ENCODE measurements around the gene WIPI1.

Gene WIPI1

DNA sequence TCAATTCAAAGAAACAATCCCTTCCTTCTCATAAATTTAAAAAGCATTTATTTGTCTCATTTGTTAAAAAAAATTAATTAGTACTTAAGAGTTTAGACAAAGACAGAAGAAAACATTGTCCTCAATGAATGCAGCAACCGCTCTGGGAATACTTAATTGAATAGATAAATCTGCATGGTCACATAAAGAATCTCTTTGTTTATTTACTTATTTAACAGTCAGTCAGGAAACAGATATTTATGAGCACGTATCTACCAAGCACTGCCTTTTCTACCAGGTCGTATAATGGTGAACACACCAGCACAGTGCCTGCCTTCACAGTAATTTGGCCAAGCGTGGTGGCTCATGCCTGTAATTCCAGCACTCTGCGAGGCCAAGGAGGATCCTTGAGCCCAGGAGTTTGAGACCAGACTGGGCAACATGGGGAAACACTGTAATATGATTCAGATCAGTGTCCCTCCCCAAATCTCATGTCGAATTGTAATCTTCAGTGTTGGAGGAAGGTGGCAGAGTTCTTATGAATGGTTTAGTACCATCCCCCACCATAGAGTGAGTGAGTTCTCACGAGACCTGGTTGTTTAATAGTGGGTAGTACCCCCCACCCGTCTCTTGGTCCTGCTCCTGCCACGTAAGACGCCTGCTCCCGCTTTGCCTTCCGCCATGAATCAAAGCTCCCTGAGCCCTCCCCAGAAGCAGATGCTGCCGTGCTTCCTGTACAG is 8.1 kb downstream of the WIPI1 start:
- Histone ChIP-seq H3K27me3 (replicated peaks; ENCODE audit: control insufficient read depth, insufficient read depth, low read length) (no peaks in the 10 kb centered on the region), H3K9me3 (ENCODE audit: control insufficient read depth, low read length) (no peaks in the 10 kb centered on the region), H3K36me3 (ENCODE audit: control insufficient read depth, insufficient read depth, low read length, severe bottlenecking) (peaks cover 73% of the 10 kb centered on the region), H3K4me1 (ENCODE audit: control insufficient read depth, insufficient read depth, low read length) (peaks cover 53% of the 10 kb centered on the region), H3K4me3 (ENCODE audit: low read length) (no peak overlapping the region), H3K9ac (ENCODE audit: low read length) (no peak overlapping the region)
- DNase-seq (ENCODE audit: low read depth) = no peak

DNA sequence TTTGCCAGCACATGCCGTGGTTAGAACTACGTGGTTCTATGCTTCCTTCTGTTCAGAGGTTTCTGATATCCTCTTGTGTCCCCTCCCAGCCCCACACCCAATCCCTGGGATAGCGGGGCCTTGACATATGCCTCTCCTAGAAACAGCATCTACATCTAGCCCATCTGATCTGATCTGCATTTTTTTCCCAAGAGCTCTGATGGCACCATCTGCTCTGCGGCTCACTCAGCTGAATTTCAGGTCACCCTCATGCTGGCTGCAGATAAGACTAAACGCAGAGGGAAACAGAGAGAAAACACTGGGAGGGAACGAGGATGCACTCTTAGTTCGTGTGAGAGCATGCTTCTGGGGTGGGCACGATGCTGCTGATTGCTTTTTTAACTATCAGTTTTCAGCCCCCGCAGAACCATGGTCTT is 10.7 kb downstream of the WIPI1 start:
- peaks cover 90% of the 10 kb centered on the region for H3K36me3 ChIP-seq (ENCODE audit: control insufficient read depth, insufficient read depth, low read length, severe bottlenecking)
- no peak overlapping the region for H3K9ac ChIP-seq (ENCODE audit: low read length)
- no peak for DNase-seq (ENCODE audit: low read depth)
- H3K4me3 ChIP-seq (ENCODE audit: low read length) = no peak overlapping the region
- no peaks in the 10 kb centered on the region for H3K27me3 ChIP-seq (replicated peaks; ENCODE audit: control insufficient read depth, insufficient read depth, low read length)
- no peaks in the 10 kb centered on the region for H3K9me3 ChIP-seq (ENCODE audit: control insufficient read depth, low read length)
- peaks cover 47% of the 10 kb centered on the region for H3K4me1 ChIP-seq (ENCODE audit: control insufficient read depth, insufficient read depth, low read length)

DNA sequence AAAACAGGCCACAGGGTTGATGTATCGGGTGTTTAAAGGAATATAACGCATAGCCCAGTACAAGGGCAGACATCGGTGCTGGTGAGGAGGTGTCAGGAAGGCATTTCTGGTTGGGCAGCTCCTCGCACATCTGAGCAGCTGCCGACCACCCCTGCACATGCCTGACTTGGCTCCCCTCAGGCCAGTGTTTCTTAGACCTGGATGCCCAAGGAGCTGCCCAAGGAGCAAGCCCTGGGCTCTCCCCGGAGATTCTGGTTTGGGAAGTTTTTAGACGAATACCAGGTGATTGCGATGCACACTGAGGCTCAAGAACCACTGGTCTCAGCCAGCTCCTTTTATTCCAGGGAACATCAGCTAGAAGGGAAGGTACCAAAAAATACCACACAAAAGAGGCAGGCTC is 11.6 kb downstream of the WIPI1 start:
- DNase-seq (ENCODE audit: low read depth) = no peak
- Histone ChIP-seq H3K4me3 (ENCODE audit: low read length) (no peak overlapping the region), H3K27me3 (replicated peaks; ENCODE audit: control insufficient read depth, insufficient read depth, low read length) (no peaks in the 10 kb centered on the region), H3K4me1 (ENCODE audit: control insufficient read depth, insufficient read depth, low read length) (peaks cover 49% of the 10 kb centered on the region), H3K9me3 (ENCODE audit: control insufficient read depth, low read length) (no peaks in the 10 kb centered on the region), H3K36me3 (ENCODE audit: control insufficient read depth, insufficient read depth, low read length, severe bottlenecking) (peaks cover 90% of the 10 kb centered on the region), H3K9ac (ENCODE audit: low read length) (no peak overlapping the region)

DNA sequence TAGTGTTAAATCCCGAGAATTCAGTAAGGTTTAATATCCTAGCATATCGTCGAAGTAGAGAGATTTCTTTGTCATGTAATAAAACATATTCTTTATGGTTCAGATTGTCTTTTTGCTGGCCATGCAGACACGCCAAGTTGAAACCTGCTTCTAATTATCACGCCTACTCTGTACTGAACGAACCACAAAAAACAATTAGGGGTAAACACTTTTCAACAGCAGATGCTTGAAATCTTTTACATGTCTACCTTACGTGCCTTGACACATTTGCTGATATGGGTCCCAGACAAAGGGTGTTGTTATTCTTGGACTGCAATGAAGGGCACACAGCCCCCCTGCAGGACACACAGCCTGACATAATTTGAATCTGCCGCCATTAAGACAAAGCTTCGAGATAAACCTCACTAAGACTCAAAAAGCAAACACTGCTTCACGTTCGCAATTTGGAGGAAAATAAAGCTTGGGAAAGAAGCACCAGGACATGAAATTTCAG is 13.3 kb downstream of the WIPI1 start:
- Histone ChIP-seq H3K9ac (ENCODE audit: low read length) (no peak overlapping the region), H3K27me3 (replicated peaks; ENCODE audit: control insufficient read depth, insufficient read depth, low read length) (no peaks in the 10 kb centered on the region), H3K36me3 (ENCODE audit: control insufficient read depth, insufficient read depth, low read length, severe bottlenecking) (peaks cover 90% of the 10 kb centered on the region), H3K4me1 (ENCODE audit: control insufficient read depth, insufficient read depth, low read length) (peaks cover 50% of the 10 kb centered on the region), H3K4me3 (ENCODE audit: low read length) (no peak overlapping the region), H3K9me3 (ENCODE audit: control insufficient read depth, low read length) (no peaks in the 10 kb centered on the region)
- no peak for DNase-seq (ENCODE audit: low read depth)

DNA sequence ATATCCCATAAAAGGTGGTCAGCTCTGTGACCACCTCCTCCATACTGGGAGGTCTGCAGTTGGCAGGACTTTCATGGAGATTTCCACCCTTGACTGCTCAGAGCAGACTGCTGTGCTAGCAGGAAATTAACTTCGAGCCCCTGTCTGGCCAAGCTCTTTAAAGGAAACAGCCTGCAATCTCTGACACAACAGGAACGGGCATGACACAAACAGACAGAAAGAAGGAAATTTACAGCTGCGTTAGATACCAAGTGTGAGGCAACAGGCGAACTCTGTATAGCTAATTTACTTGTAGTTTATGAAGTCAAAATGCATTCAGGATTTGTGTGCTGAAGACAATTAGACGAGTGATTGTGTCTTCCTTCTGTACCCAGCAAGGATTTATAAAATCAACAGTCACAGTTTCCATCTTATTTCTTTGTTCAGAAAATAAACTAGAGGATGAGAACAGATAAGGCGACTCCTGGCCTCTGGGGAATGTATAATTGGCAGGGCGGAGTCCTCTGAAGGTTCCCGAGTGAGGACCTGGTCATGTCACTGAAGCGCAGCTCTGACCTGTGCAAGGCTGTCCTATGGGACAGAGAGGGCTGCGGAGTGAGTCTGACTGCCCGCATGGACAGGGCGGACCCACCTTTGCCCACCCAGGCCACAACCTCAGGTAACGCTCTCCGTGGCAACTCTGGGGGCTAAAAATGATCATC is 16.1 kb downstream of the WIPI1 start:
- peaks cover 76% of the 10 kb centered on the region for H3K36me3 ChIP-seq (ENCODE audit: control insufficient read depth, insufficient read depth, low read length, severe bottlenecking)
- H3K9me3 ChIP-seq (ENCODE audit: control insufficient read depth, low read length) = no peaks in the 10 kb centered on the region
- no peak for DNase-seq (ENCODE audit: low read depth)
- H3K4me1 ChIP-seq (ENCODE audit: control insufficient read depth, insufficient read depth, low read length) = peaks cover 57% of the 10 kb centered on the region
- H3K27me3 ChIP-seq (replicated peaks; ENCODE audit: control insufficient read depth, insufficient read depth, low read length) = no peaks in the 10 kb centered on the region
- no peak overlapping the region for H3K9ac ChIP-seq (ENCODE audit: low read length)
- no peak overlapping the region for H3K4me3 ChIP-seq (ENCODE audit: low read length)

DNA sequence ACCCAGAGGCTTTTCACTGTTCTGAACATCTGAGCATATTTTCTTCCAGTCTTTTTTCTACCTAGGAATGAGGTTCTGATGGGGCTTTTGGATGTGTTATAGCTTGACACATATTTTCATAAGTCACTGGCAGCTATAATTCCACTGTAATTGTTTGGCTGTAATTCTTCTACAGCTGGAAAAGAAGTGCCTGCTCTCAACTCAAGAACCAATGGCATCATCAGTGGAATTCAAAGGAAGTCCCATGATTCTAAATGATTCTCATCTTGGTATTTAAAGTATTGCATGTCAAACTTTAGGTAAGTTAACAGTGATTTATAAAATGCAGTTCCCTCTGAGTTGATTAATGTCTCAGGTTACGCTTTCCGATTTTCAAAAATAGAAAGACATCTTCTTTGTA is 16.8 kb downstream of the WIPI1 start:
- no peak for DNase-seq (ENCODE audit: low read depth)
- H3K9me3 ChIP-seq (ENCODE audit: control insufficient read depth, low read length) = no peaks in the 10 kb centered on the region

DNA sequence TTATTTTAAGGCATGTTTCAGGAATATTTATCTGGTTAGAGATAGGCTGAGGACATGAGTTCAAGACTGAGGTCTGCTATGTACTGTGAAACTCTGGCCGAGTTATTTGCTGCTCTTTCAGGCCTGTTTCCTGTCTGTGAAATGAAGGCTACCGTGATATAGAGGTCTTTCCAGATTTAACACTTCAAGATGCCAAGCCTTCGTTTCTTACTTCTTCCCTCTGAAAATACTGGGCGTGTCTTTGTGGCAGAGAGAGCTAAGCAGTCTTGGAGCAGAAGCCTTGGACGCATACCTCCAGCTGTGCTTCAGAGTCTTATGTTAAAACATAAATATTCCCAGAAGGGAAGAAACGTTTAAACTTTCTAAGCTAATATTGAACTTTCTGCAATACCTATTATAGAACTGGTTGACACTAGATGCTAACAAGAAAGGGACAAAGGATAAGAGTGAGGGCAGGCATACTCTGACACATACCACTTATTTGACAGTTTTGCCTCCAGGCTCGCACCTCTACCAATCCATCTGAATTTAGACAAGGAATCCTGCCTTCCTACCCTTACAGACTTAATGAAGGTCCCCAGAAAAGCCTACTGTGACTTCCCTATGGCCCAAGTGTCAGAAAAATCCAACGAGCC is 17.5 kb downstream of the WIPI1 start:
- H3K4me3 ChIP-seq (ENCODE audit: low read length) = no peak overlapping the region
- no peak overlapping the region for H3K9ac ChIP-seq (ENCODE audit: low read length)
- no peaks in the 10 kb centered on the region for H3K27me3 ChIP-seq (replicated peaks; ENCODE audit: control insufficient read depth, insufficient read depth, low read length)
- no peaks in the 10 kb centered on the region for H3K9me3 ChIP-seq (ENCODE audit: control insufficient read depth, low read length)
- H3K4me1 ChIP-seq (ENCODE audit: control insufficient read depth, insufficient read depth, low read length) = peaks cover 54% of the 10 kb centered on the region
- no peak for DNase-seq (ENCODE audit: low read depth)
- peaks cover 78% of the 10 kb centered on the region for H3K36me3 ChIP-seq (ENCODE audit: control insufficient read depth, insufficient read depth, low read length, severe bottlenecking)

More for the DNA sequence above, 16.8 kb downstream of the WIPI1 start:
- peaks cover 60% of the 10 kb centered on the region for H3K4me1 ChIP-seq (ENCODE audit: control insufficient read depth, insufficient read depth, low read length)
- peaks cover 75% of the 10 kb centered on the region for H3K36me3 ChIP-seq (ENCODE audit: control insufficient read depth, insufficient read depth, low read length, severe bottlenecking)
- H3K4me3 ChIP-seq (ENCODE audit: low read length) = no peak overlapping the region
- H3K27me3 ChIP-seq (replicated peaks; ENCODE audit: control insufficient read depth, insufficient read depth, low read length) = no peaks in the 10 kb centered on the region
- H3K9ac ChIP-seq (ENCODE audit: low read length) = no peak overlapping the region

DNA sequence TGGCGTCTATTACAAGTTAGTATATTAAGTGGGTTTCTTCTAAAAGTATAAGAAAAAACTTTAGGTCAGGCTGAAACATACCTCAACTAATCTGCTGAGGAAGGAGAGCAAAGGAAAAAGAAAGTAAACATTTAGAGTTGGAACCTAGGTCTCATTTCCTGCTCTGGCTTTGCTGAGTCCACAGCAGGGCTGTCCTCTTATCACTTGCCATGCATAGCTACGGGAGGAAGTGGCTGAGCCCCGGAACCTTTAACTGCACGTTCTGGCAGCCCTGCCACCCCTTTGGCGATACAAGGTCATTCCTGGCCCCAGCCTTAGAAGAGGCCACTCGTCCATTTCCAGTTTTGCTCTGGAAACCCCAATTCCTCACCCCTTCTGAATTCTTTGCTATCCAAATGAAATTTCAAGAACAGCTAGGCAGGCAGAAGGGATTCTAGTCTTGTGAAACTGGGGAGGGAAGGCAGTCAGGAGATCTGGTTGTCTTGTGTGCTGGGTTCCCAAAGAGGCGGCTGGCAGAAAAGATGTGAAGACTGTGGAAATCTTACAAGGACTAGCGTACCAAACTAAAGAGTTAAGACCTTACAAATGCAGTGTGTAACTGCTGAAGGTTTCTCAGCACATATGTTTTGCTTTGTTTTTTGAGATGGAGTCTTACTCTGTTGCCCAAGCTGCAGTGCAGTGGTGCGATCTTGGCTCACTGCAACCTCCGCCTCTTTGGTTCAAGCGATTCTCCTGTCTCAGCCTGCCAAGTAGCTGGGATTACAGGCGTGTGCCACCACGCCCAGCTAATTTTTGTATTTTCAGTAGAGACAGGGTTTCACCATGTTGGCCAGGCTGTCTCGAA is 19.1 kb downstream of the WIPI1 start:
- H3K4me1 ChIP-seq (ENCODE audit: control insufficient read depth, insufficient read depth, low read length) = peaks cover 38% of the 10 kb centered on the region
- no peak overlapping the region for H3K4me3 ChIP-seq (ENCODE audit: low read length)
- H3K9me3 ChIP-seq (ENCODE audit: control insufficient read depth, low read length) = no peaks in the 10 kb centered on the region
- no peak for DNase-seq (ENCODE audit: low read depth)
- peaks cover 81% of the 10 kb centered on the region for H3K36me3 ChIP-seq (ENCODE audit: control insufficient read depth, insufficient read depth, low read length, severe bottlenecking)
- peak overlapping the region; percentile 33 for H3K9ac ChIP-seq (ENCODE audit: low read length)
- no peaks in the 10 kb centered on the region for H3K27me3 ChIP-seq (replicated peaks; ENCODE audit: control insufficient read depth, insufficient read depth, low read length)

DNA sequence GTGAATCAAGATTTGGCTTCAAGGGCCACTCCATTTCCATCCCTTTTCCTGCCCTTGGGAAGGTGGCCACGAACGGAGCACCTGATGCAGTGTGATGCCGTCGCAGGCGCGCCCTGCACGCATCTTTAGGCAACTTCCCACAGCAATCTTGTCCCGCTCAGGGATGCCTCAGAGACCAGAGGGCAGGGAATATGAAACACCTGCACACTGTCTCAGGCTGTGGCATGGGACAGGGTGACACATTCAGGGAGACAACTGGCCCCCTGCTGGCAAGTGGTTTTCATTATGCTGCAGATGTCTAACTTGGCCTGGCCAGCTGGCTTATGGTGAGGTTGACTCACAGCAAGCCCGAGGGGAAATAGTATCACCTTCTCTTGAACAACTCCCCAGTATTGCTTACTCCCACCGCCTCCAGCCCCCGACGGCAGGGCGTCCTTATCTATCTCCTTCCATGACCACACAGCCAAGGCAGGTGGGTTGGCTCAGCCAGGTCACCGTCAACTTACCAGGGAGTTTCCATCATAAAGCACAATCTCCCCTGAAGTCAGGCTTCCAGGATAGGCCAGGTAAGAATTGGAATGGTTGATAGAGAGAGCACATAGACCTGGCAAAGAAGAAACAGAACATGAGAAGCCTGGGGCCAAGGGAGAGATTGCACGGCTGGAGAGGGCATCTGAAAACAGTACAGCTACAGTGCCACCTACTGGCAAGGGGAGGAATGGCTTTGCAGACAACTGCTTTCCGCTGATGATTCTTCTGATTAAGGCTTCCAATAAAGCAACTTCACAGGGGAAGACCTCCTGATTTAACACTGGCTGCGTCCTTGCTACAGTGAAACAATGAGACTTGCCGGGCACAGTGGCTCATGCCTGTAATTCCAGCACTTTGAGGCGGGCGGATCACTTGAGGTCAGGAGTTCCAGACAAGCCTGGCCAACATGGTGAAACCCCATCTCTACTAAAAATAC is 21.1 kb downstream of the WIPI1 start:
- DNase-seq (ENCODE audit: low read depth) = peak; percentile 91
- Histone ChIP-seq H3K27me3 (replicated peaks; ENCODE audit: control insufficient read depth, insufficient read depth, low read length) (no peaks in the 10 kb centered on the region), H3K9ac (ENCODE audit: low read length) (peak overlapping the region; percentile 0), H3K9me3 (ENCODE audit: control insufficient read depth, low read length) (no peaks in the 10 kb centered on the region), H3K4me3 (ENCODE audit: low read length) (no peak overlapping the region), H3K4me1 (ENCODE audit: control insufficient read depth, insufficient read depth, low read length) (peaks cover 23% of the 10 kb centered on the region), H3K36me3 (ENCODE audit: control insufficient read depth, insufficient read depth, low read length, severe bottlenecking) (peaks cover 84% of the 10 kb centered on the region)

DNA sequence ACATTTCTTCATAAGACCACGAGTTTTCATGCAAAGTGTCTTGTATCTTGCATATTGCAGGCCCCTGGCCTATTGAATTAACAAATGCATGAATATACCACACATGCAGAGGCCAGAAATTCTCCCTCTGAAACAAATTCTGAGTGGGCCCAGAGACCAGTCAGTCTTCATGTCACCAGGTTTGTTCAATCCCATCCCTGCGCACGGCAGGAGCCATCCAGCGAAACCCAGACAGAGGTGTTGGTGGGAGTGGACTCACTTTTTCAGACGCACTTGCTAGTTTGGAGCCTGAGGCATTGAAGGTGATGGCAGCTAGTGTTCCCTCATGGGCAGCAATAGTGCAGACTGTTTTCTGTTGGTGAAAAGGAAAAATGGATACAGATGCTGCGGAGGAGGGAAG is 21.9 kb downstream of the WIPI1 start:
- no peak overlapping the region for H3K4me3 ChIP-seq (ENCODE audit: low read length)
- H3K36me3 ChIP-seq (ENCODE audit: control insufficient read depth, insufficient read depth, low read length, severe bottlenecking) = peaks cover 84% of the 10 kb centered on the region
- no peak for DNase-seq (ENCODE audit: low read depth)
- H3K4me1 ChIP-seq (ENCODE audit: control insufficient read depth, insufficient read depth, low read length) = peaks cover 18% of the 10 kb centered on the region
- no peaks in the 10 kb centered on the region for H3K9me3 ChIP-seq (ENCODE audit: control insufficient read depth, low read length)
- H3K27me3 ChIP-seq (replicated peaks; ENCODE audit: control insufficient read depth, insufficient read depth, low read length) = no peaks in the 10 kb centered on the region
- H3K9ac ChIP-seq (ENCODE audit: low read length) = no peak overlapping the region
